Esophagus squamous epithelium (tissue), 5 donors: ENCODE results near the gene LITAF. TPM values are rescaled to one million over a fixed set of nuclear protein-coding genes. Genes with fewer than 3 reads are reported as not detected.

ENCODE experiments used
- DNase-seq: peaks from one replicate; lab custom pipeline; 2025; lab: John Stamatoyannopoulos, UW
- H3K27ac ChIP-seq, 4 donors: fragments of 200-600 bp; sonication (generic); one replicate each; pipeline ENCODE4 v1.5.1; 2016 to 2019; ENCODE audit warnings: mild to moderate bottlenecking in 1 of 4
- H3K27me3 ChIP-seq, 4 donors: fragments of 200-600 bp; sonication (generic); 1 replicate in 3 of 4; 2 replicates in 1 of 4; pipeline versions ENCODE4 v1.5.1 to v1.6.0; 2017 to 2021; ENCODE audit warnings: antibody characterized with exemption in 1 of 4
- H3K36me3 ChIP-seq, 3 donors: fragments of 200-600 bp; sonication (generic); one replicate each; pipeline ENCODE4 v1.5.1; 2016 to 2019
- H3K4me1 ChIP-seq, 3 donors: fragments of 200-600 bp; sonication (generic); one replicate each; pipeline ENCODE4 v1.5.1; 2017 to 2019
- H3K4me3 ChIP-seq, 4 donors: fragments of 200-600 bp; sonication (generic); 1 replicate in 3 of 4; 2 replicates in 1 of 4; pipeline ENCODE4 v1.5.1; 2016 to 2019; ENCODE audit warnings: mild to moderate bottlenecking in 2 of 4, moderate library complexity in 1 of 4
- H3K9me3 ChIP-seq, 3 donors: fragments of 200-600 bp; sonication (generic); one replicate each; pipeline ENCODE4 v1.5.1; 2016 to 2019
- CTCF ChIP-seq, 6 experiments: fragments of 450-650 bp in 4 of 6; fragments of 200-600 bp in 2 of 6; sonication (generic) in 2 of 6; IDR thresholded peaks; one replicate each; pipeline ENCODE4 v1.5.1; 2016 to 2019; ENCODE audit warnings: antibody characterized with exemption in 6 of 6, mild to moderate bottlenecking in 4 of 6, moderate library complexity in 4 of 6
- POLR2A ChIP-seq, 4 donors: fragments of 450-650 bp; IDR thresholded peaks; one replicate each; pipeline ENCODE4 v1.6.1; 2017; ENCODE audit warnings: antibody characterized with exemption in 4 of 4, mild to moderate bottlenecking in 4 of 4, moderate library complexity in 3 of 4
- WGBS, 2 donors: methylation state at CpG; one replicate each; pipeline ENCODE4 v1.1.5; 2018; 5-methylcytosine and 5-hydroxymethylcytosine counted together
- intact Hi-C: fragments of 100-400 bp; cut with DNase I; formaldehyde crosslinking; loops from one replicate; pipeline ENCODE4 v1.15.0; 2022
- total RNA-seq, 4 donors: library from RNA; depleted of rRNA; stranded (reverse); fragments of >200 nt; gene quantifications; one replicate each; pipeline ENCODE4 v1.1.0, GENCODE V29; 2016
- donor health status: DM: yes; HTN: yes; CAD: no.

The LITAF gene
- total RNA-seq, result 10 to 100 TPM; 13.7 to 44.4 (median 34.4) TPM

GRCh38 chr16:11586856-11587642 is at the start of gene LITAF:
TSS of gene LITAF (minus strand) at chr16:11586919. CDS start at chr16:11556730, 30,189 bp downstream.
- Histone ChIP-seq H3K27me3 (no peaks in the 10 kb centered on the region), H3K27ac (peak within 1 kb of the TSS; percentile 92 to 98 (median 96)), H3K36me3 (no peaks in the 10 kb centered on the region), H3K9me3 (no peaks in the 10 kb centered on the region), H3K4me1 (peaks cover 7 to 53% (median 31%) of the 10 kb centered on the region in 3 donors), H3K4me3 (peak within 1 kb of the TSS; percentile 69 to 97 (median 92))
- no peak for DNase-seq
- intact Hi-C loops, result no loop called here
- WGBS, 2 donors, result 3 to 6% methylated on average over 8 to 18 of the region's 74 CpGs
- no peak for TF ChIP-seq CTCF (IDR thresholded peaks at IDR 0.05)
- peak in 2 of 4 donors; percentile 81 to 87 for TF ChIP-seq POLR2A (IDR thresholded peaks at IDR 0.05)

GRCh38 chr16:11636172-11636721 is 49.5 kb upstream of the LITAF start:
- Histone ChIP-seq H3K27me3 (no peaks in the 10 kb centered on the region), H3K27ac (peak overlapping the region; percentile 44 to 67 (median 58)), H3K4me1 (peaks cover 11 to 61% (median 24%) of the 10 kb centered on the region in 3 donors), H3K36me3 (no peaks in the 10 kb centered on the region), H3K4me3 (peak overlapping the region in 2 of 4 donors; percentile 25 to 42), H3K9me3 (no peaks in the 10 kb centered on the region)
- WGBS, 2 donors, result 38 to 46% methylated on average over 11 to 14 of the region's 14 CpGs
- DNase-seq, result no peak
- TF ChIP-seq CTCF (IDR thresholded peaks at IDR 0.05) (no peak), POLR2A (IDR thresholded peaks at IDR 0.05) (peak in 1 of 4 donors; percentile 52)
- intact Hi-C loops, result no loop called here

- H3K27ac ChIP-seq, result peak overlapping the region; percentile 44 to 67 (median 58)
- H3K9me3 ChIP-seq, result no peaks in the 10 kb centered on the region
- DNase-seq, result no peak
- WGBS, 2 donors, result 47 to 85% methylated on average over 5 to 6 of the region's 12 CpGs
- peaks cover 6 to 56% (median 19%) of the 10 kb centered on the region in 3 donors for H3K4me1 ChIP-seq
- TF ChIP-seq CTCF (IDR thresholded peaks at IDR 0.05) (no peak), POLR2A (IDR thresholded peaks at IDR 0.05) (no peak)
- intact Hi-C loops, result no loop called here
- H3K36me3 ChIP-seq, result no peaks in the 10 kb centered on the region
- H3K4me3 ChIP-seq, result peak overlapping the region in 2 of 4 donors; percentile 25 to 42
- no peaks in the 10 kb centered on the region for H3K27me3 ChIP-seq
Measured at GRCh38 chr16:11635679-11636171, 49.0 kb upstream of the LITAF start.

GRCh38 chr16:11635113-11635652 is 48.5 kb upstream of the LITAF start:
- WGBS, 2 donors, result 84 to 94% methylated on average over 9 to 10 of the region's 10 CpGs
- H3K27ac ChIP-seq, result no peak overlapping the region
- DNase-seq, result no peak

More at GRCh38 chr16:11635113-11635652, 48.5 kb upstream of the LITAF start:
- no peaks in the 10 kb centered on the region for H3K9me3 ChIP-seq
- no peaks in the 10 kb centered on the region for H3K36me3 ChIP-seq
- no peaks in the 10 kb centered on the region for H3K27me3 ChIP-seq
- H3K4me1 ChIP-seq, result peaks cover 2 to 51% (median 15%) of the 10 kb centered on the region in 3 donors
- TF ChIP-seq CTCF (IDR thresholded peaks at IDR 0.05) (no peak), POLR2A (IDR thresholded peaks at IDR 0.05) (no peak)
- intact Hi-C loops, result no loop called here
- no peak overlapping the region for H3K4me3 ChIP-seq
